HEK293 (cell line): Measurements from ENCODE around the gene ARAP3.
A peak's percentile ranks its signal among the peaks of the same experiment; 100 is the strongest.

Source experiments
- BCL6B ChIP-seq: fragments of 450-650 bp; formaldehyde crosslinking; IDR thresholded peaks from 2 replicates; pipeline ENCODE4 v1.5.1; 2017; ENCODE audit warnings: missing biosample characterization, missing genetic modification characterization
- GLI4 ChIP-seq: fragments of 450-650 bp; formaldehyde crosslinking; IDR thresholded peaks from 2 replicates; pipeline ENCODE4 v1.5.1; 2016; ENCODE audit warnings: missing biosample characterization, missing genetic modification characterization
- GLIS2 ChIP-seq: fragments of 450-650 bp; formaldehyde crosslinking; IDR thresholded peaks from 2 replicates; pipeline ENCODE4 v1.5.1; 2016; ENCODE audit warnings: missing biosample characterization, missing genetic modification characterization
- KLF8 ChIP-seq: fragments of 450-650 bp; formaldehyde crosslinking; IDR thresholded peaks from 2 replicates; pipeline ENCODE4 v1.5.1; 2016; ENCODE audit warnings: missing biosample characterization, missing genetic modification characterization
- SCRT2 ChIP-seq: fragments of 450-650 bp; formaldehyde crosslinking; IDR thresholded peaks from 2 replicates; pipeline ENCODE4 v1.5.1; 2016; ENCODE audit warnings: missing biosample characterization, missing genetic modification characterization
- ZBTB21 ChIP-seq: fragments of 450-650 bp; formaldehyde crosslinking; IDR thresholded peaks from 2 replicates; pipeline ENCODE4 v1.5.1; 2017; ENCODE audit warnings: missing biosample characterization, missing genetic modification characterization
- ZBTB26 ChIP-seq: fragments of 450-650 bp; formaldehyde crosslinking; optimal IDR thresholded peaks from 2 replicates; pipeline ENCODE3; 2016; ENCODE audit warnings: missing biosample characterization, mild to moderate bottlenecking, missing genetic modification characterization
- ZEB2 ChIP-seq: fragments of 450-650 bp; formaldehyde crosslinking; IDR thresholded peaks from 2 replicates; pipeline ENCODE4 v1.5.1; 2016; ENCODE audit warnings: missing biosample characterization, missing genetic modification characterization
- ZFP37 ChIP-seq: fragments of 450-650 bp; formaldehyde crosslinking; IDR thresholded peaks from 2 replicates; pipeline ENCODE4 v1.5.1; 2016; ENCODE audit warnings: missing biosample characterization, missing genetic modification characterization
- ZNF146 ChIP-seq: fragments of 450-650 bp; formaldehyde crosslinking; IDR thresholded peaks from 2 replicates; pipeline ENCODE4 v1.5.1; 2016; ENCODE audit warnings: missing biosample characterization, missing genetic modification characterization
- ZNF184 ChIP-seq: fragments of 450-650 bp; IDR thresholded peaks from 2 replicates; pipeline ENCODE4 v1.5.1; 2018; ENCODE audit warnings: missing biosample characterization, mild to moderate bottlenecking, missing genetic modification characterization
- ZNF239 ChIP-seq: fragments of 450-650 bp; formaldehyde crosslinking; IDR thresholded peaks from 2 replicates; pipeline ENCODE4 v1.5.1; 2016; ENCODE audit warnings: missing biosample characterization, missing genetic modification characterization
- ZNF280C ChIP-seq: fragments of 450-650 bp; formaldehyde crosslinking; IDR thresholded peaks from 2 replicates; pipeline ENCODE4 v1.5.1; 2016; ENCODE audit warnings: missing biosample characterization, missing genetic modification characterization
- ZNF366 ChIP-seq: fragments of 450-650 bp; formaldehyde crosslinking; conservative IDR thresholded peaks from 2 replicates; pipeline ENCODE4 v1.5.1; 2016; ENCODE audit warnings: missing biosample characterization, missing genetic modification characterization
- ZNF394 ChIP-seq: fragments of 450-650 bp; formaldehyde crosslinking; IDR thresholded peaks from 2 replicates; pipeline ENCODE4 v1.5.1; 2016; ENCODE audit warnings: missing biosample characterization, missing genetic modification characterization, mild to moderate bottlenecking, moderate library complexity, borderline replicate concordance
- ZNF398 ChIP-seq: fragments of 450-650 bp; formaldehyde crosslinking; IDR thresholded peaks from 2 replicates; pipeline ENCODE4 v1.5.1; 2017; ENCODE audit warnings: missing biosample characterization, missing genetic modification characterization
- ZNF426 ChIP-seq: fragments of 450-650 bp; formaldehyde crosslinking; IDR thresholded peaks from 2 replicates; pipeline ENCODE4 v1.5.1; 2017; ENCODE audit warnings: missing biosample characterization, missing genetic modification characterization, mild to moderate bottlenecking, inconsistent platforms, moderate library complexity
- ZNF473 ChIP-seq: fragments of 450-650 bp; formaldehyde crosslinking; IDR thresholded peaks from 2 replicates; pipeline ENCODE4 v1.5.1; 2017; ENCODE audit warnings: missing biosample characterization, missing genetic modification characterization
- ZNF518A ChIP-seq: fragments of 450-650 bp; formaldehyde crosslinking; conservative IDR thresholded peaks from 2 replicates; pipeline ENCODE4 v1.5.1; 2016; ENCODE audit warnings: low read depth, missing biosample characterization, missing genetic modification characterization
- ZNF558 ChIP-seq: fragments of 450-650 bp; formaldehyde crosslinking; IDR thresholded peaks from 2 replicates; pipeline ENCODE4 v1.5.1; 2016; ENCODE audit warnings: missing biosample characterization, missing genetic modification characterization
- ZNF596 ChIP-seq: fragments of 450-650 bp; IDR thresholded peaks from 2 replicates; pipeline ENCODE4 v1.5.0; 2018; ENCODE audit warnings: missing biosample characterization, mild to moderate bottlenecking, missing genetic modification characterization, moderate library complexity
- ZNF629 ChIP-seq: fragments of 450-650 bp; formaldehyde crosslinking; IDR thresholded peaks from 2 replicates; pipeline ENCODE4 v1.5.1; 2017; ENCODE audit warnings: missing biosample characterization, missing genetic modification characterization
- ZNF639 ChIP-seq: fragments of 450-650 bp; formaldehyde crosslinking; IDR thresholded peaks from 2 replicates; pipeline ENCODE4 v1.5.1; 2016; ENCODE audit warnings: missing biosample characterization, missing genetic modification characterization
- ZSCAN5A ChIP-seq: fragments of 450-650 bp; formaldehyde crosslinking; IDR thresholded peaks from 2 replicates; pipeline ENCODE4 v1.5.1; 2016; ENCODE audit warnings: missing biosample characterization, missing genetic modification characterization
- ZXDB ChIP-seq: fragments of 450-650 bp; formaldehyde crosslinking; IDR thresholded peaks from 2 replicates; pipeline ENCODE4 v1.5.1; 2016; ENCODE audit warnings: missing biosample characterization, missing genetic modification characterization

Gene ARAP3

GRCh38 chr5:141657937-141658545, 24.0 kb downstream of the ARAP3 start (continued):
- no peak for TF ChIP-seq ZNF426 (tag by site-specific recombination)
- peak; percentile 81; the same call in 1 of the 2 replicates for TF ChIP-seq ZNF184 (tag by site-specific recombination)
- 0 out of 2 replicates have a peak, but pooled peaks have one; percentile 36 for TF ChIP-seq GLIS2 (tag by site-specific recombination)
- peak; percentile 85 for TF ChIP-seq ZNF639 (tag by site-specific recombination)
- TF ChIP-seq ZNF394 (tag by site-specific recombination), result peak; percentile 51; the same call in 1 of the 2 replicates
- TF ChIP-seq ZNF280C (tag by site-specific recombination), result no peak
- TF ChIP-seq ZBTB21 (tag by site-specific recombination), result peak; percentile 95
- peak; percentile 59; the same call in 1 of the 2 replicates for TF ChIP-seq ZNF398 (tag by site-specific recombination)
- peak; percentile 86 for TF ChIP-seq ZNF558 (tag by site-specific recombination)
- no peak for TF ChIP-seq GLI4
- no peak for TF ChIP-seq ZXDB (tag by site-specific recombination)
- TF ChIP-seq ZNF518A (tag by site-specific recombination), result peak; percentile 39; the same call in 1 of the 2 replicates
- TF ChIP-seq ZSCAN5A, result peak; percentile 83; the same call in 1 of the 2 replicates
- peak; percentile 59 for TF ChIP-seq ZEB2 (tag by site-specific recombination)
- TF ChIP-seq ZNF146, result no peak
- TF ChIP-seq SCRT2 (tag by site-specific recombination), result peak; percentile 85
- no peak for TF ChIP-seq ZNF239
- TF ChIP-seq ZNF366, result 0 out of 2 replicates have a peak, but pooled peaks have one; percentile 37
- TF ChIP-seq ZFP37 (tag by site-specific recombination), result peak; percentile 86
- no peak for TF ChIP-seq BCL6B (tag by site-specific recombination)
- TF ChIP-seq ZNF473 (tag by site-specific recombination), result 0 out of 2 replicates have a peak, but pooled peaks have one; percentile 38
- no peak for TF ChIP-seq ZBTB26 (tag by site-specific recombination)
- no peak for TF ChIP-seq ZNF596 (tag by site-specific recombination)
- peak; percentile 54; the same call in 1 of the 2 replicates for TF ChIP-seq KLF8 (tag by site-specific recombination)
- peak; percentile 96 for TF ChIP-seq ZNF629
